ENCODE data around the gene GANC. TPM values are rescaled to one million over a fixed set of nuclear protein-coding genes. Genes with fewer than 3 reads are reported as not detected.
A peak's percentile ranks its signal among the peaks of the same experiment; 100 is the strongest.

The GANC gene
- total and polyA plus RNA-seq, 9 of the 15 experiments (the other 6 are each of a cell fraction or from before 2014, with no cell fraction given): 10.9 to 19.0 (median 14.5) TPM

GRCh38 chr15:42272939-42273899 is at the start of gene GANC, which contains the start of gene TMEM87A (continued):
- TF ChIP-seq AFF1 (IDR thresholded peaks at IDR 0.05; ENCODE audit: low read depth in 1 of 2, partially characterized antibody in 2 of 2) (peak; percentile 46 to 86), MCM5 (IDR thresholded peaks at IDR 0.05; ENCODE audit: low read depth) (no peak), ZNF398 (CRISPR knock-in tag; IDR thresholded peaks at IDR 0.05) (no peak), ILF3 (IDR thresholded peaks at IDR 0.05; ENCODE audit: borderline replicate concordance) (no peak), NONO (IDR thresholded peaks at IDR 0.05; ENCODE audit: low read depth in 2 of 2, low read length in 1 of 2) (peak in 1 of 2 experiments; percentile 48; a peak in 1 of 4 replicates), ZNF212 (CRISPR knock-in tag; IDR thresholded peaks at IDR 0.05) (0 out of 2 replicates have a peak, but pooled peaks have one; percentile 18), SP2 (IDR thresholded peaks at IDR 0.05; ENCODE audit: extremely low read depth, low read depth, low read length, poor library complexity, severe bottlenecking) (no peak), CXXC5 (CRISPR knock-in tag; IDR thresholded peaks at IDR 0.05) (peak; percentile 84), BMI1 (IDR thresholded peaks at IDR 0.05; ENCODE audit: low read length) (no peak), CEBPB (tag; IDR thresholded peaks at IDR 0.05) (no peak), ARNT (IDR thresholded peaks at IDR 0.05) (peak; percentile 41 to 76; a peak in 3 of 4 replicates), ZNF224 (CRISPR knock-in tag; IDR thresholded peaks at IDR 0.05) (no peak)
